PFSK-1 (cell line): ENCODE results near the gene PLAC9.

Experiments
- POLR2AphosphoS5 ChIP-seq: IDR thresholded peaks from 2 replicates; pipeline ENCODE4 v1.6.1; 2012; ENCODE audit warnings: low read depth, mild to moderate bottlenecking, control low read depth, low read length, moderate library complexity
- TAF1 ChIP-seq: IDR thresholded peaks from 2 replicates; pipeline ENCODE4 v1.6.1; 2012; ENCODE audit warnings: low read length, control low read depth, borderline replicate concordance; ENCODE audit not compliant: insufficient read depth
- TF ChIP-seq, protein P1 (sequence below), 2 experiments: IDR thresholded peaks; 2 replicates each; pipeline versions ENCODE4 v1.6.1 to v1.8.0; 2011 to 2012; ENCODE audit warnings: low read depth in 2 of 2, low read length in 2 of 2, control low read depth in 1 of 2, inconsistent platforms in 1 of 2, mild to moderate bottlenecking in 1 of 2, moderate library complexity in 1 of 2; ENCODE audit not compliant: insufficient read depth in 1 of 2

DNA sequence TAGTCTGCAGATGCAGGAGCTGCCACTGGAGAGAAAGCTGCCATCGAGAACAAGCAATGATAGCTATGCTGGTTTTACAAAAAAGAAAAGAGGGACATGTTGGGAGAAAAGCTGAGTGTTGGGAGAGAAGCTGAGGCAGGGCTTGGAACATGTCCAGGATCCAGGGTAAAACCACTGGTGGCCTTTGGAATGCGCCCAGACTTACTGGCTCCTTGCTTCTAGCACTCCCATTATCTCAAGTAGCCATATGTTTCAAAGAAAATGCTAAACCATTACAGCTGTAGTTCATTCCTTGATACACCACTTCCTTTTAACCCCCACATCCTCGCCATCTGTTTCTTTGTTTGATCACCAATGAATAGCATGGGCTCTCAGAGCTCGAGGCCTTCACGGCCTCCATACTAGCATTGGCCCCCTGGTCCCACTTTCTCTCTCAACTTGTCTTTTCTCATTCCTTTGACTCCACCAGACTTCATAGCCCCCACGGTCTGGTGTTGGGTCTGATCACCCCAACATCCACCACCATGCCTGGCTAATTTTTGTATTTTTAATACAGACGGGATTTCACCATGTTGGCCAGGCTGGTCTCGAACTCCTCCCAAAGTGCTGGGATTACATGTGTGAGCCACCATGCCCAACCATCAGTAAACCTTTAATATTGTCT, 23.8 kb upstream of the PLAC9 start:
- no peak for TF ChIP-seq POLR2AphosphoS5
- TF ChIP-seq, protein P1, sequence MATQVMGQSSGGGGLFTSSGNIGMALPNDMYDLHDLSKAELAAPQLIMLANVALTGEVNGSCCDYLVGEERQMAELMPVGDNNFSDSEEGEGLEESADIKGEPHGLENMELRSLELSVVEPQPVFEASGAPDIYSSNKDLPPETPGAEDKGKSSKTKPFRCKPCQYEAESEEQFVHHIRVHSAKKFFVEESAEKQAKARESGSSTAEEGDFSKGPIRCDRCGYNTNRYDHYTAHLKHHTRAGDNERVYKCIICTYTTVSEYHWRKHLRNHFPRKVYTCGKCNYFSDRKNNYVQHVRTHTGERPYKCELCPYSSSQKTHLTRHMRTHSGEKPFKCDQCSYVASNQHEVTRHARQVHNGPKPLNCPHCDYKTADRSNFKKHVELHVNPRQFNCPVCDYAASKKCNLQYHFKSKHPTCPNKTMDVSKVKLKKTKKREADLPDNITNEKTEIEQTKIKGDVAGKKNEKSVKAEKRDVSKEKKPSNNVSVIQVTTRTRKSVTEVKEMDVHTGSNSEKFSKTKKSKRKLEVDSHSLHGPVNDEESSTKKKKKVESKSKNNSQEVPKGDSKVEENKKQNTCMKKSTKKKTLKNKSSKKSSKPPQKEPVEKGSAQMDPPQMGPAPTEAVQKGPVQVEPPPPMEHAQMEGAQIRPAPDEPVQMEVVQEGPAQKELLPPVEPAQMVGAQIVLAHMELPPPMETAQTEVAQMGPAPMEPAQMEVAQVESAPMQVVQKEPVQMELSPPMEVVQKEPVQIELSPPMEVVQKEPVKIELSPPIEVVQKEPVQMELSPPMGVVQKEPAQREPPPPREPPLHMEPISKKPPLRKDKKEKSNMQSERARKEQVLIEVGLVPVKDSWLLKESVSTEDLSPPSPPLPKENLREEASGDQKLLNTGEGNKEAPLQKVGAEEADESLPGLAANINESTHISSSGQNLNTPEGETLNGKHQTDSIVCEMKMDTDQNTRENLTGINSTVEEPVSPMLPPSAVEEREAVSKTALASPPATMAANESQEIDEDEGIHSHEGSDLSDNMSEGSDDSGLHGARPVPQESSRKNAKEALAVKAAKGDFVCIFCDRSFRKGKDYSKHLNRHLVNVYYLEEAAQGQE (IDR thresholded peaks at IDR 0.05; ENCODE audit: insufficient read depth in 1 of 2, low read depth in 2 of 2, low read length in 2 of 2), result no peak
- no peak for TF ChIP-seq TAF1
